Stimulated activated CD4-positive, alpha-beta T cell treated with anti-CD3 and anti-CD28 coated beads, TNF-alpha, amount 100 ng/mL, for 1 hour (primary cell): Measurements from ENCODE around the gene RAB44.
"Not testable (repeated sequence)": the region's sequence is repeated elsewhere in the genome, so short reads cannot be mapped to it uniquely, and the experiment has no call there.

Source experiments
- DNase-seq, 3 donors: peaks; one replicate each; pipeline ENCODE4 v3.0.0-alpha.2; 2020; ENCODE audit warnings: low read depth in 3 of 3, low spot score in 1 of 3

Gene RAB44

GRCh38 chr6:36697481-36697903 is at the start of gene RAB44:
Gene RAB44 (plus strand): TSS chr6:36697826. CDS start chr6:36704236, 6,410 bp downstream.
- DNase-seq = no peak

- no peak for DNase-seq
Measured at GRCh38 chr6:36649086-36649485, 48.5 kb upstream of the RAB44 start.

GRCh38 chr6:36649701-36650484 is 47.7 kb upstream of the RAB44 start:
- no peak for DNase-seq

GRCh38 chr6:36650848-36651478 is 46.7 kb upstream of the RAB44 start:
- DNase-seq = no peak

- no peak for DNase-seq
Measured at GRCh38 chr6:36651659-36652379, 45.8 kb upstream of the RAB44 start.

- DNase-seq = not testable (repeated sequence)
Measured at GRCh38 chr6:36654469-36654868, 43.2 kb upstream of the RAB44 start.

GRCh38 chr6:36655085-36655724 is 42.4 kb upstream of the RAB44 start:
- no peak for DNase-seq

- no peak for DNase-seq
Measured at GRCh38 chr6:36656441-36656840, 41.2 kb upstream of the RAB44 start.

- no peak for DNase-seq
Measured at GRCh38 chr6:36657271-36657670, 40.4 kb upstream of the RAB44 start.

GRCh38 chr6:36657942-36658544 is 39.6 kb upstream of the RAB44 start:
- DNase-seq = no peak

- no peak for DNase-seq
Measured at GRCh38 chr6:36659271-36659670, 38.4 kb upstream of the RAB44 start.

- DNase-seq = no peak
Measured at GRCh38 chr6:36660771-36661471, 36.7 kb upstream of the RAB44 start.

GRCh38 chr6:36662380-36662779 is 35.2 kb upstream of the RAB44 start:
- DNase-seq = no peak

GRCh38 chr6:36662827-36663256 is 34.8 kb upstream of the RAB44 start:
- DNase-seq = no peak

- no peak for DNase-seq
Measured at GRCh38 chr6:36663504-36664446, 33.9 kb upstream of the RAB44 start.

- no peak for DNase-seq
Measured at GRCh38 chr6:36665180-36665579, 32.4 kb upstream of the RAB44 start.

GRCh38 chr6:36666287-36666686 is 31.3 kb upstream of the RAB44 start:
- no peak for DNase-seq

GRCh38 chr6:36666826-36667591 is 30.6 kb upstream of the RAB44 start:
- DNase-seq = no peak

- DNase-seq = no peak
Measured at GRCh38 chr6:36668591-36668990, 29.0 kb upstream of the RAB44 start.
